ENCODE data around the gene GOT2. TPM values are rescaled to one million over a fixed set of nuclear protein-coding genes. Genes with fewer than 3 reads are reported as not detected.

Gene GOT2
- polyA plus RNA-seq, 1 experiment, result 99.8 TPM

DNA sequence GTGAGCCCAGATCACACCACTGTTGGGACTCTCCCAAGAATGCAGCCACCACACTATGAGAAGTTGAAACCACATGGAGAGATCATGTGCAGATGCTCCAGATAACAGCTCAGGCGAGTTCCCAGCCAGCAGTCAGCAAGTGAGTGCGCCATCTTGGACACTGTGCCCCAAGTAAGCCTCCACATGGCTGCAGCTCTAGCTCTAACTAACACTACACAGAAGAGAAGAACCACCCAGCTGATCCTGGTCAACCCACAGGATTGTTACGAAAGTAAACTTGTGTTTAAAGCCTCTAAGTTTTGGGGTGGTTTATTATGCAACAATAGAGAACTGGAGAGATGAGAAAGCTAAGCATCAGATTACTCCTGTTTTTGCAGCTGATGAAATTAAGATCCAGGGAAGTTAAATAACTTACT is 75.3 kb downstream of the GOT2 start:
- TF ChIP-seq, protein P1, sequence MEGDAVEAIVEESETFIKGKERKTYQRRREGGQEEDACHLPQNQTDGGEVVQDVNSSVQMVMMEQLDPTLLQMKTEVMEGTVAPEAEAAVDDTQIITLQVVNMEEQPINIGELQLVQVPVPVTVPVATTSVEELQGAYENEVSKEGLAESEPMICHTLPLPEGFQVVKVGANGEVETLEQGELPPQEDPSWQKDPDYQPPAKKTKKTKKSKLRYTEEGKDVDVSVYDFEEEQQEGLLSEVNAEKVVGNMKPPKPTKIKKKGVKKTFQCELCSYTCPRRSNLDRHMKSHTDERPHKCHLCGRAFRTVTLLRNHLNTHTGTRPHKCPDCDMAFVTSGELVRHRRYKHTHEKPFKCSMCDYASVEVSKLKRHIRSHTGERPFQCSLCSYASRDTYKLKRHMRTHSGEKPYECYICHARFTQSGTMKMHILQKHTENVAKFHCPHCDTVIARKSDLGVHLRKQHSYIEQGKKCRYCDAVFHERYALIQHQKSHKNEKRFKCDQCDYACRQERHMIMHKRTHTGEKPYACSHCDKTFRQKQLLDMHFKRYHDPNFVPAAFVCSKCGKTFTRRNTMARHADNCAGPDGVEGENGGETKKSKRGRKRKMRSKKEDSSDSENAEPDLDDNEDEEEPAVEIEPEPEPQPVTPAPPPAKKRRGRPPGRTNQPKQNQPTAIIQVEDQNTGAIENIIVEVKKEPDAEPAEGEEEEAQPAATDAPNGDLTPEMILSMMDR (IDR thresholded peaks at IDR 0.05; ENCODE audit: low read depth, low read length), result no peak
- Histone ChIP-seq H3K9me3 (ENCODE audit: control insufficient read depth, insufficient read depth, low read length) (no peaks in the 10 kb centered on the region), H3K4me3 (ENCODE audit: low read depth, low read length) (no peak overlapping the region), H3K27me3 (ENCODE audit: control insufficient read depth, insufficient read depth, low read length) (no peaks in the 10 kb centered on the region), H3K27ac (ENCODE audit: low read depth, low read length) (no peak overlapping the region)
- POLR2A ChIA-PET, result interaction anchor here (0.6 to 1.1 kb wide), 2 partner anchors 30 to 92 kb away, joined by 3 read pairs; partner anchors contain the start of gene CNOT1
- no peak for DNase-seq (ENCODE audit: low read depth, low spot score)
- CTCF ChIA-PET, result interaction anchor here (0.6 to 2.7 kb wide), 5 partner anchors 139 to 322 kb away, joined by 3 to 12 read pairs (median 3); no protein-coding TSS in a partner anchor

Small RNAs within 50 kb of the gene (small RNA-seq; reads per million reads assigned to genes)
- gene RN7SL143P (ENCODE audit: insufficient read length, low read depth), result not detected
- gene RNU6-1155P (ENCODE audit: insufficient read length, low read depth), result not detected

Other genes with a start within 250 kb of the GOT2 start
- 24.3 and 29.0 TPM in 2 replicates for gene NDRG4, start 234.2 kb downstream of the GOT2 start, polyA plus RNA-seq (2011; rRNA removed)
- 5.3 and 6.5 TPM in 2 replicates for gene SETD6, start 218.8 kb downstream of the GOT2 start, polyA plus RNA-seq (2011; rRNA removed)
- 151 and 195 TPM in 2 replicates for gene CNOT1, start 104.5 kb downstream of the GOT2 start, polyA plus RNA-seq (2011; rRNA removed)
- gene SLC38A7, start 49.5 kb downstream of the GOT2 start, polyA plus RNA-seq (2011; rRNA removed), result 11.7 and 15.0 TPM in 2 replicates

All from AG04450 (cell line).